GM19372 (cell line): ENCODE measurements around the gene SHMT2.

Experiments used
- ATAC-seq: cut with Tn5 transposase; IDR thresholded peaks from one replicate; pipeline ENCODE4 v1.9.1; 2021; ENCODE audit warnings: mild to moderate bottlenecking, low read depth, moderate library complexity; ENCODE audit not compliant: unreplicated experiment

Gene SHMT2

GRCh38 chr12:57224973-57225679, 4.4 kb upstream of the SHMT2 start:
- ATAC-seq, result no peak

GRCh38 chr12:57225680-57226210, 3.8 kb upstream of the SHMT2 start:
- ATAC-seq, result no peak

- ATAC-seq, result no peak
Observed at GRCh38 chr12:57226588-57227314, 2.8 kb upstream of the SHMT2 start.

- no peak for ATAC-seq
Observed at GRCh38 chr12:57227315-57228115, 2.0 kb upstream of the SHMT2 start.

DNA sequence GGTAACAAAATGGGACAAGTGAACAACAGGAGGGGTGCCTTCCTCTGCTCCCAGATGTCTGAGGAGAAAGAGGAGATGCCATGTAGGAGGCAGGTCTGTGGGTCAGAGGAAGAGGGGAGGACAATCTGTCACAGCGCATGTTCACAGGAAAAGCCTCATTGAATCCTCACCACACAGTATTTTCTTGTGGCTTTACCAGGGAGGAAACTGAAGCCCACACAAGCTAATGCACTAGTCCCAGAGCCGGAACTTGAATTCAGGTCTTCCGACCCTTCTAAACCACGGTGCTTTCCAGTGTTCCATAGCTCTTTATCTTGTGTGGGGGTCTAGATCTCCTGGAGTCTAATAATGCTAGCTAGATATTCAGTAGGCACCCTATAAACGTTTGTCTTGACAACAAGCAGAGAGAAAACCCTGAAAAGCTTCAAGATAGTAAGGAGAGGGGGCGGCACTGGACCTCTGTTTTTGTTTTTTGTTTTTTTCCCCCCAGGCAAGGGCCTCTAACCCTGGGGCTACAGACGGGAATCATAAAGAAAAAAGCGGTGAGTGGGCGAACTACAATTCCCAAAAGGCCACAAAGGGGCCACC, 371 bp upstream of the SHMT2 start:
- ATAC-seq, result no peak

DNA sequence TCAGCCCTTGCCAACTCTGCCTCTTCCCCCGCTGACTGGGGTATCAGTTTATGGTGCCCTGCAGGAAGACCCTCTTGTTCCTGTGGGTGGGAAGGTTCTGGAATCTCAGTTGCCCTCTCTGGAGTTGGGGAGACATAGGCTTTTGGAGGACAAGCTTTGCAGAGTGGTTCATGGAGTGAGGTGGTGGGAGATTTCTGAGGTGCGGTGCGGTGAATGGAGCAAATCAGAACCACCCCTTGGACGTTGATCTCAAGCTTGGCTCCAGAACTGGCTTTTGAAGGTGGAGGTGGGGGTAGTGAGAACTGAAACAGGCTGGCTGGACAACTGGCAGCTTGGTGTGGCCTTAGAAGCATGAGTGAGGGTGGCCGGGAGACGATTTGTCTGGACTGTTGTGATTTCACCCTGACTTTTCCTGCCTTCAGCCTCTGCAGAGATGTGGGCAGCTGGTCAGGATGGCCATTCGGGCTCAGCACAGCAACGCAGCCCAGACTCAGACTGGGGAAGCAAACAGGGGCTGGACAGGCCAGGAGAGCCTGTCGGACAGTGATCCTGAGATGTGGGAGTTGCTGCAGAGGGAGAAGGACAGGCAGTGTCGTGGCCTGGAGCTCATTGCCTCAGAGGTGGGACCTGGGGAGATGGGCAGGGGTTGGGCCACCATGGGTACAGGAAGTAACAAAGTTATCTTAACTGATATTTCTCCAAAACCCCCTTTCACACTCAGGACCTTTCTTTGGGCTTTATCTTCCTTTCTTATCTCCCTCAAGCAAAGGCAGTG, 1.1 kb downstream of the SHMT2 start:
- ATAC-seq, result no peak

DNA sequence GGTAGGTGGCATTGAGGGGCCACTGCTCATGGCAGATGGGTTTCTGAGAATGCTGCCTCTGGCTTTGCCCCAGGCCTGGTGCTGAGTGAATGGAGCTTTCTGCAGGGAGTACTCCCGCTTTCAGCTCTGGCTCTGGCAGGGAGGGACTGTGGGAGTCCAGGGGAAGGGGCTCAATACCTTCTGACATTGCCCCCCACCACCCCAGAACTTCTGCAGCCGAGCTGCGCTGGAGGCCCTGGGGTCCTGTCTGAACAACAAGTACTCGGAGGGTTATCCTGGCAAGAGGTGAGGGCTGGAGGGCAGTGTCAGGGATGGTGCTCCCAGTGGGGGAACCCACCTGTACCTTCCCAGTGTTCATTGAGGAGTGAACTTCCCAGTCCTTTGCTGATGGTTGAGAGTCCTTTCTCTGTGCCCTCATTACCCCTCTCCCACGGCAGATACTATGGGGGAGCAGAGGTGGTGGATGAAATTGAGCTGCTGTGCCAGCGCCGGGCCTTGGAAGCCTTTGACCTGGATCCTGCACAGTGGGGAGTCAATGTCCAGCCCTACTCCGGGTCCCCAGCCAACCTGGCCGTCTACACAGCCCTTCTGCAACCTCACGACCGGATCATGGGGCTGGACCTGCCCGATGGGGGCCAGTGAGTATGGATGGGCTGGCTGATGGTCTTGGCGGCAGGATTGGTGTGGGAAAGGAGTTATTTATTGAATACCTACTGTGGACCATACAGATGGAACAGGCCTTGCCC, 1.9 kb downstream of the SHMT2 start:
- ATAC-seq, result no peak

- no peak for ATAC-seq
Observed at GRCh38 chr12:57232156-57232756, 2.7 kb downstream of the SHMT2 start.

DNA sequence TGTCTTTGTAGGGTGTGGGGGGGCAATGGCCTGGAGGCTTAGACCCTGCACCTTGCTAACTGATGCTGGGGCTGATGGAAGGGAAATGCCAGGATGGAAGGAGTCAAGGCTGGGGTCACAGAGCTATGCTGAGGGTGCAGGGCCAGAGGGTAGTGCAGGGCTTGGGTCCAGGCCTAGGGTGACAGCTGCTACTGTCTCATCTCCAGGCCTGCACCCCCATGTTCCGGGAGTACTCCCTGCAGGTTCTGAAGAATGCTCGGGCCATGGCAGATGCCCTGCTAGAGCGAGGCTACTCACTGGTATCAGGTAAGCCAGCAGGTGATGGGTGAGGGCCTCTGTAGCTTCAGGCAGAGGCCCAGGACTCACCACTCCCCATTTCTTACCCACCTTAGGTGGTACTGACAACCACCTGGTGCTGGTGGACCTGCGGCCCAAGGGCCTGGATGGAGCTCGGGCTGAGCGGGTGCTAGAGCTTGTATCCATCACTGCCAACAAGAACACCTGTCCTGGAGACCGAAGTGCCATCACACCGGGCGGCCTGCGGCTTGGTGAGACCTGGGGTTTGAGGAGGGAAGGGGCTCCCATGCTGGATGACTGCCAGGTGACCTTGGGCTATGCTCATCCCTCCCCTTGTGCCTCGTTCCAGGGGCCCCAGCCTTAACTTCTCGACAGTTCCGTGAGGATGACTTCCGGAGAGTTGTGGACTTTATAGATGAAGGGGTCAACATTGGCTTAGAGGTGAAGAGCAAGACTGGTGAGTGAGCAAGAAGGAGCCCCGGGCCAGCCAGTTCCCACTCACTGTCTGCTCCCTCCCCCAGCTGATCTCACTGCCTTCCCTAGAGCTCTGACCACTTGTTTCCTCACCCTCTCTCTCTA, 4.1 kb downstream of the SHMT2 start:
- ATAC-seq, result no peak

DNA sequence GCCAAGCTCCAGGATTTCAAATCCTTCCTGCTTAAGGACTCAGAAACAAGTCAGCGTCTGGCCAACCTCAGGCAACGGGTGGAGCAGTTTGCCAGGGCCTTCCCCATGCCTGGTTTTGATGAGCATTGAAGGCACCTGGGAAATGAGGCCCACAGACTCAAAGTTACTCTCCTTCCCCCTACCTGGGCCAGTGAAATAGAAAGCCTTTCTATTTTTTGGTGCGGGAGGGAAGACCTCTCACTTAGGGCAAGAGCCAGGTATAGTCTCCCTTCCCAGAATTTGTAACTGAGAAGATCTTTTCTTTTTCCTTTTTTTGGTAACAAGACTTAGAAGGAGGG, 4.7 kb downstream of the SHMT2 start:
- no peak for ATAC-seq

- ATAC-seq, result no peak
Observed at GRCh38 chr12:57234571-57235016, 5.1 kb downstream of the SHMT2 start.

GRCh38 chr12:57235017-57235727, 5.7 kb downstream of the SHMT2 start:
- ATAC-seq, result no peak

GRCh38 chr12:57235728-57236131, 6.2 kb downstream of the SHMT2 start:
- ATAC-seq, result no peak

DNA sequence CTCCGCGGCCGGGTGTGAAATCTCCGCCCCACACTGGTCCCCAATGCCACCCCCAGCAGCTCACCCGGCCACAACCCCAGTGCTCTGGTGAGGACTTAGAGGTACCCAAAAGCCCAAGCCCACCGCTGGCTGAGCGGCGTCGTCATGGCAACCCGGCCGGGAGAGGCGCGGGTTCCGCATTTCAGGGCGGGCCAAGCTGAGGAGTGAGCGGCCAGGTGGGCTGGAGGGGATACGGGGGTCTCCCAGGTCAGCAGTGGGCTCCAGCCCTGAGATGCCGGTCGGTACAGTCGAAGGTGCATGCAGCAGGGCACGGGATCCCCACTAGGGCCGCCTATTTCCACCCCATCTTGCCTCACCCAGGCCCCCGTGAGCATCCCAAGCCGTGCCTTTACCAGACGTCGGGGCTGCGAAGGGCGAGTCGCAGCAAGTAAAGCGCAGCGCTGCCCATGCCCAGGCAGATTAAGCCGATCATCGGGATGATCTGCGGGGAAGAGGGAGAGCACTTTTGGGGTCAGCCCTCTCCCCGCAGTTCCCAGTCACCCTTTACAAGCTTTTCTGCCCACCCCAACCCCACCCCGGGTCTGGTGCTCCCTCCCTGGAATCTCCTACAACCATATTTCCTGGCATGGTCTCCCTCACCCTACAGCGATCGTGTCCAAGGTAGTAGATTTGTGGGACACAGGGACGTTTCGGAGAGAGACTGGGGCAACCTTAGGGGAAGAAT, 6.9 kb downstream of the SHMT2 start:
- no peak for ATAC-seq

DNA sequence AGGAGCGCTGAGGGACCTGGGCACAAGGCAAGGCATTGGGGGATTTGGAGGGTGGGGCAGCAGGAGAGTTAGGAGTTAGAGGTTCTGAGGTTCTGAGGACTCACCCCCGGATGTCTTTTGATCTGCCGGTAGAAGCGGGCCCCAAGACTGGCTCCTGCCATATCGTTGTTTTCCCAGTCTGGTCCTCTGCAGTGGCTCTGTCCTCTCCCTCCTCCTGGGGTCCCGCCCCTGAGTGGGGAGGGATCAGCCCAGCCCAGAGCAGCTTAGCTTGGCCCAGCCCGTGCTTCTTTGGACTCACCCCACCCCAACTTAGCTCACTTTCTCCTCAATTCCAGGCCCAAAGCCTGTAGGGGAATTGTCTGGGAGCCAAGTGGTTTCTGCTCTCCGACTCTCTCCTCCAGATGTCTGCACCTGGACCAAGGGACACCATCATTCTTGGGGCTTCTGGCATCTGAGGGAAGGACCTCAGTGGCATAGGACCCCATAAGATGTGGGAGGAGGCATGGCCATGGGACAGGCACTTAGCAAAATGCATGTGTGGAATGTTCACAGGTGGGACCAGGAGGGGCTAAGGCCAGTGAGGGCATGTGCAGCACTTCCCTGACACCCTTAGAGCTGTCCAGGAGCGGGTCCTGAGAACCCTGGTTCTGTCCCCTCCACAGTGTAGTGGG, 7.5 kb downstream of the SHMT2 start:
- no peak for ATAC-seq

DNA sequence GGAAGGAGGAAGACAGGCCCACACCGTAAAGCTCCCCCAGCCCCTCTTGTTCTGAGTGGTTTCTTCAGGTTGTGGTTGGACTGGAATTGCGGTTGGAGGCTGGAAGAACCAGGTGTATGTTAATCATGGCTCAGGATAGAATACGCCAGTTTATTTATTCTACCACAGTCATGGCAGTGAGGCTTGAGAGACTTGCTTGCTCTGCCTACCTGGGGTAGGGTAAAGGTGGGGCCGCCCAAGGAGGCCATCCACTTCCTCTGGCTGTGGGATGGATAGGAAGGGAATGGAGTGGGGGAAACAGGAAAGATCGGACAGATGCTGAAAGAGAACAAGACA, 8.1 kb downstream of the SHMT2 start:
- no peak for ATAC-seq
